Fibroblast of lung (primary cell): ENCODE results near the gene RPA3. TPM values are rescaled to one million over a fixed set of nuclear protein-coding genes. Genes with fewer than 3 reads are reported as not detected.

ENCODE experiments used
- DNase-seq, 2 donors: peaks; one replicate each; pipeline versions ENCODE4 v3.0.0 to v3.0.0-alpha.2; 2010; ENCODE audit warnings: low read depth in 2 of 2
- H2AFZ ChIP-seq: 2 replicates; pipeline ENCODE4 v1.5.1; 2012; ENCODE audit warnings: low read length, control low read depth, inconsistent platforms
- H3K27ac ChIP-seq: 2 replicates; pipeline ENCODE4 v1.5.1; 2011; ENCODE audit warnings: low read length, control low read depth; ENCODE audit not compliant: insufficient read depth
- H3K27me3 ChIP-seq: 2 replicates; pipeline ENCODE4 v1.5.1; 2011; ENCODE audit warnings: mild to moderate bottlenecking, low read length; ENCODE audit not compliant: control insufficient read depth, insufficient read depth
- H3K36me3 ChIP-seq: 2 replicates; pipeline ENCODE4 v1.5.1; 2011; ENCODE audit warnings: low read length; ENCODE audit not compliant: control insufficient read depth, insufficient read depth
- H3K4me1 ChIP-seq: 2 replicates; pipeline ENCODE4 v1.5.1; 2011; ENCODE audit warnings: low read length; ENCODE audit not compliant: control insufficient read depth, insufficient read depth; ENCODE audit errors: extremely low read depth
- H3K4me2 ChIP-seq: 2 replicates; pipeline ENCODE4 v1.5.1; 2011; ENCODE audit warnings: low read length, control low read depth; ENCODE audit not compliant: insufficient read depth; ENCODE audit errors: extremely low read depth
- H3K4me3 ChIP-seq, 4 experiments: fragments of 200-600 bp in 1 of 4; sonication (generic) in 1 of 4; replicated peaks in 1 of 4; 2 replicates each; pipeline ENCODE4 v1.5.1; 2011 to 2016; ENCODE audit warnings: low read length in 4 of 4, low read depth in 3 of 4, mild to moderate bottlenecking in 3 of 4, control low read depth in 2 of 4, inconsistent platforms in 1 of 4, mixed read lengths in 1 of 4; ENCODE audit not compliant: insufficient read depth in 1 of 4; ENCODE audit errors: control extremely low read depth in 1 of 4
- H3K79me2 ChIP-seq: 2 replicates; pipeline ENCODE4 v1.5.1; 2012; ENCODE audit warnings: mild to moderate bottlenecking, low read length, inconsistent platforms; ENCODE audit not compliant: control insufficient read depth, insufficient read depth
- H3K9ac ChIP-seq: 2 replicates; pipeline ENCODE4 v1.5.1; 2011; ENCODE audit warnings: mild to moderate bottlenecking, low read length, control low read depth; ENCODE audit not compliant: insufficient read depth
- H3K9me3 ChIP-seq: 2 replicates; pipeline ENCODE4 v1.5.1; 2012; ENCODE audit warnings: low read depth, low read length; ENCODE audit not compliant: control insufficient read depth, insufficient read depth
- H4K20me1 ChIP-seq: 2 replicates; pipeline ENCODE4 v1.5.1; 2011; ENCODE audit warnings: low read length; ENCODE audit not compliant: control insufficient read depth, insufficient read depth; ENCODE audit errors: extremely low read depth
- CTCF ChIP-seq, 2 donors: IDR thresholded peaks in 1 of 2; conservative IDR thresholded peaks in 1 of 2; 1 replicate in 1 of 2; 2 replicates in 1 of 2; pipeline ENCODE4 v1.5.1; 2011 to 2012; ENCODE audit warnings: low read length in 2 of 2, control low read depth in 1 of 2, inconsistent platforms in 1 of 2, low read depth in 1 of 2, mild to moderate bottlenecking in 1 of 2
- EZH2 ChIP-seq: IDR thresholded peaks from 2 replicates; pipeline ENCODE4 v1.5.1; 2012; ENCODE audit warnings: low read length, control low read depth, mild to moderate bottlenecking; ENCODE audit errors: missing control alignments
- polyA plus RNA-seq, 2 donors: library from polyadenylated mRNA; depleted of rRNA in 1 of 2; stranded (reverse) in 1 of 2; unstranded in 1 of 2; fragments of >200 nt; gene quantifications; 2 replicates each; pipeline ENCODE4 v1.2.1, GENCODE V29; 2011 to 2012; ENCODE audit warnings: missing spikeins in 1 of 2
- total RNA-seq: library from RNA; depleted of rRNA; stranded (reverse); fragments of >200 nt; gene quantifications from 2 replicates; pipeline ENCODE4 v1.2.1, GENCODE V29; 2014

RPA3 gene
- total and polyA plus RNA-seq, 2 donors (not counting 1 experiment from before 2014, with no cell fraction given), result 19.0 to 23.9 TPM

DNA sequence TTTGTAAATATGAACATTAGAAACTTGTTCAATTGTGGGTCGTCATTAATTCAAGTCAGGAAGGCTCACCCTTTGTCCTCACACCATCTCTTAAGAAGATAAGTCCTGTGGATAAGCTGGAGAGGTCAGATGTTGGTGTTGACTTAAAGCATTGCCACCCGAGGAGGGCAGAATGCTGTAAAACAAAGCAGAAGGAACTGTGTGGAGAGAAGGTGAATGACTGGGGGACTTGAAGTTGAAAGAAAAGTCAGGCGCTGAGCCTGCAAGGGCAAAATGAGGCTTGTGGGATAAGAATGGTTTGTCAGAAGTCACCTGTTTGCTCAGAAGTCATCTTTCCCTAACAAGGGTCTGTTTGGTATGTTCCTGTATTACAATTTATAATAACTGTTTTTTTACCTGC, 9.1 kb downstream of the RPA3 start:
- no peaks in the 10 kb centered on the region for H4K20me1 ChIP-seq
- no peak overlapping the region for H3K27ac ChIP-seq
- H3K36me3 ChIP-seq, result no peaks in the 10 kb centered on the region
- no peak overlapping the region for H2AFZ ChIP-seq
- H3K4me3 ChIP-seq, result no peak overlapping the region
- H3K79me2 ChIP-seq, result no peaks in the 10 kb centered on the region
- no peaks in the 10 kb centered on the region for H3K4me1 ChIP-seq
- no peak overlapping the region for H3K4me2 ChIP-seq
- H3K9ac ChIP-seq, result no peak overlapping the region
- no peaks in the 10 kb centered on the region for H3K27me3 ChIP-seq
- TF ChIP-seq EZH2 (no peak), CTCF (conservative IDR thresholded peaks at IDR 0.05 in 1 of 2, IDR thresholded peaks at IDR 0.05 in 1 of 2; ENCODE audit: low read depth in 1 of 2, low read length in 2 of 2) (no peak)
- DNase-seq, result no peak
- no peaks in the 10 kb centered on the region for H3K9me3 ChIP-seq

GRCh38 chr7:7707806-7708205, 10.6 kb downstream of the RPA3 start:
- no peaks in the 10 kb centered on the region for H3K27me3 ChIP-seq
- H4K20me1 ChIP-seq, result no peaks in the 10 kb centered on the region
- H3K4me1 ChIP-seq, result peaks cover under 1% of the 10 kb centered on the region
- H2AFZ ChIP-seq, result no peak overlapping the region
- TF ChIP-seq EZH2, result no peak
- no peak for TF ChIP-seq CTCF (conservative IDR thresholded peaks at IDR 0.05 in 1 of 2, IDR thresholded peaks at IDR 0.05 in 1 of 2; ENCODE audit: low read depth in 1 of 2, low read length in 2 of 2)
- no peak overlapping the region for H3K4me3 ChIP-seq
- no peaks in the 10 kb centered on the region for H3K36me3 ChIP-seq
- no peak overlapping the region for H3K9ac ChIP-seq
- H3K9me3 ChIP-seq, result no peaks in the 10 kb centered on the region
- H3K4me2 ChIP-seq, result no peak overlapping the region
- peak in 1 of 2 donors; percentile 81 for DNase-seq
- H3K79me2 ChIP-seq, result no peaks in the 10 kb centered on the region
- no peak overlapping the region for H3K27ac ChIP-seq

DNA sequence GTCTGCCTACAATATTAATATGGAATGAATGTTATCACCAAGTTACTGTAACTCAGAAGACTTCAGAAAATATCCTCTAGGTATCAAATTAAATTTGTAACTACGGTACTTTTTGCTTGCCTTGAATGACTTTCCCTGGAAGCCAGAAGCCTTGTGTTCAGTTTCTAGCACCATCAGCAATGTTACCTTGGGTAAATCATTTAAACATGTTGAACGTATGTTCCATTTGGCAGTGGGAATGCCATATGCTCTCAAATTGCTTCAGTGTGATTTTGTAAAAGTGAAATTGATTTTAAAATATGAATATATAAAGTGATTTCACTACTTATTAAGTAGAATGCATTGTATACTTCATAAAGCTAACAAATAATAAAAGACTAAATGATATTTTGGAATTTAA, 11.2 kb downstream of the RPA3 start:
- Histone ChIP-seq H4K20me1 (no peaks in the 10 kb centered on the region), H3K27me3 (no peaks in the 10 kb centered on the region), H3K4me3 (no peak overlapping the region), H3K27ac (no peak overlapping the region), H3K9me3 (no peaks in the 10 kb centered on the region), H3K4me1 (peaks cover 4% of the 10 kb centered on the region), H3K4me2 (no peak overlapping the region), H3K79me2 (no peaks in the 10 kb centered on the region), H3K36me3 (no peaks in the 10 kb centered on the region), H3K9ac (no peak overlapping the region), H2AFZ (no peak overlapping the region)
- DNase-seq, result no peak
- TF ChIP-seq EZH2 (no peak), CTCF (conservative IDR thresholded peaks at IDR 0.05 in 1 of 2, IDR thresholded peaks at IDR 0.05 in 1 of 2; ENCODE audit: low read depth in 1 of 2, low read length in 2 of 2) (no peak)
